GM23338 (cell line): ENCODE measurements around the gene OR2M7. TPM values are rescaled to one million over a fixed set of nuclear protein-coding genes. Genes with fewer than 3 reads are reported as not detected.

ENCODE experiments used
- ATAC-seq: fragments of 200-7000 bp; cut with Tn5 transposase; 3 replicates; pipeline ENCODE4 v1.9.1; 2020
- DNase-seq: peaks from one replicate; pipeline ENCODE4 v3.0.0-alpha.2; 2015; ENCODE audit warnings: low spot score
- H2AFZ ChIP-seq: fragments of 200-600 bp; sonication (generic); 2 replicates; pipeline ENCODE4 v1.8.0; 2016; ENCODE audit warnings: antibody characterized with exemption, mild to moderate bottlenecking, moderate library complexity
- H3F3A ChIP-seq: fragments of 200-600 bp; sonication (generic); replicated peaks from 2 replicates; pipeline ENCODE4 v1.8.0; 2017; ENCODE audit warnings: antibody characterized with exemption, mixed run types, low read depth
- H3K27ac ChIP-seq: fragments of 200-600 bp; sonication (generic); 2 replicates; pipeline ENCODE4 v1.6.1; 2016; ENCODE audit warnings: low read depth
- H3K27me3 ChIP-seq: fragments of 200-600 bp; sonication (generic); 2 replicates; pipeline ENCODE4 v1.8.0; 2016; ENCODE audit warnings: mild to moderate bottlenecking, mixed run types, moderate library complexity; ENCODE audit not compliant: insufficient read depth
- H3K36me3 ChIP-seq: fragments of 200-600 bp; sonication (generic); 2 replicates; pipeline ENCODE4 v1.8.0; 2016; ENCODE audit warnings: mild to moderate bottlenecking; ENCODE audit not compliant: insufficient read depth
- H3K4me1 ChIP-seq: fragments of 200-600 bp; sonication (generic); 2 replicates; pipeline ENCODE4 v1.8.0; 2016; ENCODE audit warnings: mild to moderate bottlenecking, moderate library complexity; ENCODE audit not compliant: insufficient read depth
- H3K4me2 ChIP-seq: fragments of 200-600 bp; sonication (generic); 2 replicates; pipeline ENCODE4 v1.7.1; 2017; ENCODE audit warnings: mixed run types
- H3K4me3 ChIP-seq: fragments of 200-600 bp; sonication (generic); 2 replicates; pipeline ENCODE4 v1.6.1; 2016; ENCODE audit warnings: mixed run types
- H3K79me2 ChIP-seq: fragments of 200-600 bp; sonication (generic); replicated peaks from 2 replicates; pipeline ENCODE4 v1.8.0; 2017; ENCODE audit warnings: mild to moderate bottlenecking; ENCODE audit not compliant: insufficient read depth
- H3K9me2 ChIP-seq: fragments of 200-600 bp; sonication (generic); 2 replicates; pipeline ENCODE4 v1.8.0; 2017; ENCODE audit not compliant: insufficient read depth
- H4K20me1 ChIP-seq: fragments of 200-600 bp; sonication (generic); replicated peaks from 2 replicates; pipeline ENCODE4 v1.8.0; 2017; ENCODE audit warnings: mild to moderate bottlenecking; ENCODE audit not compliant: insufficient read depth
- H3K27ac Mint-ChIP-seq: 2 replicates; pipeline ENCODE4 v1.8.0; 2020; ENCODE audit warnings: inconsistent platforms, mild to moderate bottlenecking, moderate library complexity, mixed read lengths
- H3K27me3 Mint-ChIP-seq: 3 replicates; pipeline ENCODE4 v1.8.0; 2022; ENCODE audit warnings: low read depth, mild to moderate bottlenecking, moderate library complexity, mixed read lengths, inconsistent platforms; ENCODE audit not compliant: insufficient read depth, poor library complexity
- H3K36me3 Mint-ChIP-seq: 3 replicates; pipeline ENCODE4 v1.8.0; 2021; ENCODE audit warnings: low read depth, mild to moderate bottlenecking, inconsistent platforms, moderate library complexity, mixed read lengths
- H3K4me1 Mint-ChIP-seq: 3 replicates; pipeline ENCODE4 v1.8.0; 2020; ENCODE audit warnings: mild to moderate bottlenecking, inconsistent platforms, mixed read lengths
- H3K4me3 Mint-ChIP-seq: 3 replicates; pipeline ENCODE4 v1.8.0; 2021; ENCODE audit warnings: moderate library complexity, mild to moderate bottlenecking, inconsistent platforms, mixed read lengths
- H3K9me3 Mint-ChIP-seq: 3 replicates; pipeline ENCODE4 v1.8.0; 2020; ENCODE audit warnings: moderate library complexity, mild to moderate bottlenecking, inconsistent platforms, mixed read lengths
- CREB1 ChIP-seq: fragments of 250-450 bp; sonication (Bioruptor Pico); IDR thresholded peaks from 2 replicates; pipeline ENCODE4 v1.5.0; 2020; ENCODE audit warnings: low read depth, mild to moderate bottlenecking, moderate library complexity
- EZH2 ChIP-seq: fragments of 200-600 bp; sonication (generic); IDR thresholded peaks from one replicate; pipeline ENCODE4 v1.8.0; 2017; ENCODE audit warnings: antibody characterized with exemption, mild to moderate bottlenecking, low read depth; ENCODE audit not compliant: unreplicated experiment
- EZH2phosphoT487 ChIP-seq: fragments of 200-600 bp; sonication (generic); IDR thresholded peaks from one replicate; pipeline ENCODE4 v1.8.1; 2018; ENCODE audit warnings: antibody characterized with exemption; ENCODE audit not compliant: unreplicated experiment
- JUNB ChIP-seq: IDR thresholded peaks from one replicate; pipeline ENCODE4 v1.6.1; 2016; ENCODE audit warnings: antibody characterized with exemption; ENCODE audit not compliant: unreplicated experiment
- NANOG ChIP-seq: IDR thresholded peaks from 2 replicates; pipeline ENCODE4 v1.6.1; 2016; ENCODE audit warnings: antibody characterized with exemption, borderline replicate concordance
- POLR2AphosphoS5 ChIP-seq: IDR thresholded peaks from 2 replicates; pipeline ENCODE4 v1.6.1; 2016; ENCODE audit warnings: antibody characterized with exemption, low read depth
- STAT1 ChIP-seq: IDR thresholded peaks from one replicate; pipeline ENCODE4 v1.6.1; 2016; ENCODE audit warnings: antibody characterized with exemption; ENCODE audit not compliant: unreplicated experiment
- ZNF114 ChIP-seq: fragments of 250-450 bp; sonication (Bioruptor Pico); IDR thresholded peaks from 2 replicates; pipeline ENCODE4 v1.5.0; 2020; ENCODE audit warnings: mild to moderate bottlenecking, moderate library complexity
- ZNF331 ChIP-seq: fragments of 250-450 bp; sonication (Bioruptor Pico); IDR thresholded peaks from 2 replicates; pipeline ENCODE4 v1.5.0; 2020; ENCODE audit warnings: low read depth, mild to moderate bottlenecking, moderate library complexity
- polyA plus RNA-seq: library from polyadenylated mRNA; unstranded; fragments of >200 nt; fragmentation: Nextera tagmentation; extraction: Ambion mirVana; gene quantifications from 2 replicates; pipeline ENCODE4 v1.2.1, GENCODE V29; 2016
- total RNA-seq: library from RNA; depleted of rRNA; stranded (reverse); fragments of >200 nt; shearing (Covaris generic); gene quantifications from 2 replicates; pipeline ENCODE4 v1.2.3, GENCODE V29; 2014
- TF ChIP-seq, protein P1 (sequence below): fragments of 250-450 bp; sonication (Bioruptor Pico); IDR thresholded peaks from 2 replicates; pipeline ENCODE4 v1.5.0; 2020; ENCODE audit warnings: mild to moderate bottlenecking, moderate library complexity
- TF ChIP-seq, protein P2 (sequence below): IDR thresholded peaks from 2 replicates; pipeline ENCODE4 v1.6.1; 2016; ENCODE audit warnings: antibody characterized with exemption
- TF ChIP-seq, protein P3 (sequence below), 2 experiments: fragments of 200-600 bp in 1 of 2; sonication (generic) in 1 of 2; conservative IDR thresholded peaks; 2 replicates each; pipeline versions ENCODE4 v1.5.1 to v1.6.1; 2016 to 2017; ENCODE audit warnings: antibody characterized with exemption in 2 of 2, low read depth in 2 of 2, mild to moderate bottlenecking in 2 of 2, moderate library complexity in 1 of 2
- TF ChIP-seq, protein P4 (sequence below): IDR thresholded peaks from one replicate; pipeline ENCODE4 v1.6.1; 2018; ENCODE audit warnings: antibody characterized with exemption; ENCODE audit not compliant: unreplicated experiment

OR2M7 gene
- total and polyA plus RNA-seq, 2 experiments from 2014 or later: not detected

DNA sequence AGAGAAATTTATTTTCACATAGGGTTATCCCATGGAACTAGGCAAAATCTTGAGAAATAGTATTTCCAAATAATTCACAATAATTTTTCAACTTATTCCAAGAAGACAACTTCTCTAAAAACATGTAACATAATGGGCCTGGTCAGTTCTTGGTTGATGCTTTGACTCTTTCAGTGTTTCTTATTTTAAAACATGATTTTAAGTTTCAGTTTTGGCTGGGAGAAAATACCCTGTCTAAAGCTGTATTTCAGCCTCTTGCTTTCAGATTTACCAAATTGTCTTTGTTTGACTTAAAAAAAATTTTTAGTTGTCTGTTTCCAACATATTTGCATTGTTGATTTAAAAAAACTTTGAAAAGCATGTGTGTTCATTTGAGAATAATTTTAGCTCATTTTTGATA is 42.2 kb upstream of the OR2M7 start:
- H3K9me3 Mint-ChIP-seq: peaks cover 96% of the 10 kb centered on the region
- no peak overlapping the region for H3K4me2 ChIP-seq

More for the DNA sequence above, 42.2 kb upstream of the OR2M7 start:
- Mint-ChIP-seq H3K4me3 (no peak overlapping the region), H3K36me3 (peaks cover 30% of the 10 kb centered on the region), H3K27ac (no peak overlapping the region), H3K27me3 (no peaks in the 10 kb centered on the region), H3K4me1 (no peaks in the 10 kb centered on the region)
- TF ChIP-seq CREB1 (CRISPR knock-in tag) (no peak), NANOG (no peak), STAT1 (no peak), JUNB (no peak), POLR2AphosphoS5 (no peak), EZH2phosphoT487 (no peak), EZH2 (no peak), ZNF114 (CRISPR knock-in tag) (no peak), ZNF331 (no peak)
- TF ChIP-seq, protein P1, sequence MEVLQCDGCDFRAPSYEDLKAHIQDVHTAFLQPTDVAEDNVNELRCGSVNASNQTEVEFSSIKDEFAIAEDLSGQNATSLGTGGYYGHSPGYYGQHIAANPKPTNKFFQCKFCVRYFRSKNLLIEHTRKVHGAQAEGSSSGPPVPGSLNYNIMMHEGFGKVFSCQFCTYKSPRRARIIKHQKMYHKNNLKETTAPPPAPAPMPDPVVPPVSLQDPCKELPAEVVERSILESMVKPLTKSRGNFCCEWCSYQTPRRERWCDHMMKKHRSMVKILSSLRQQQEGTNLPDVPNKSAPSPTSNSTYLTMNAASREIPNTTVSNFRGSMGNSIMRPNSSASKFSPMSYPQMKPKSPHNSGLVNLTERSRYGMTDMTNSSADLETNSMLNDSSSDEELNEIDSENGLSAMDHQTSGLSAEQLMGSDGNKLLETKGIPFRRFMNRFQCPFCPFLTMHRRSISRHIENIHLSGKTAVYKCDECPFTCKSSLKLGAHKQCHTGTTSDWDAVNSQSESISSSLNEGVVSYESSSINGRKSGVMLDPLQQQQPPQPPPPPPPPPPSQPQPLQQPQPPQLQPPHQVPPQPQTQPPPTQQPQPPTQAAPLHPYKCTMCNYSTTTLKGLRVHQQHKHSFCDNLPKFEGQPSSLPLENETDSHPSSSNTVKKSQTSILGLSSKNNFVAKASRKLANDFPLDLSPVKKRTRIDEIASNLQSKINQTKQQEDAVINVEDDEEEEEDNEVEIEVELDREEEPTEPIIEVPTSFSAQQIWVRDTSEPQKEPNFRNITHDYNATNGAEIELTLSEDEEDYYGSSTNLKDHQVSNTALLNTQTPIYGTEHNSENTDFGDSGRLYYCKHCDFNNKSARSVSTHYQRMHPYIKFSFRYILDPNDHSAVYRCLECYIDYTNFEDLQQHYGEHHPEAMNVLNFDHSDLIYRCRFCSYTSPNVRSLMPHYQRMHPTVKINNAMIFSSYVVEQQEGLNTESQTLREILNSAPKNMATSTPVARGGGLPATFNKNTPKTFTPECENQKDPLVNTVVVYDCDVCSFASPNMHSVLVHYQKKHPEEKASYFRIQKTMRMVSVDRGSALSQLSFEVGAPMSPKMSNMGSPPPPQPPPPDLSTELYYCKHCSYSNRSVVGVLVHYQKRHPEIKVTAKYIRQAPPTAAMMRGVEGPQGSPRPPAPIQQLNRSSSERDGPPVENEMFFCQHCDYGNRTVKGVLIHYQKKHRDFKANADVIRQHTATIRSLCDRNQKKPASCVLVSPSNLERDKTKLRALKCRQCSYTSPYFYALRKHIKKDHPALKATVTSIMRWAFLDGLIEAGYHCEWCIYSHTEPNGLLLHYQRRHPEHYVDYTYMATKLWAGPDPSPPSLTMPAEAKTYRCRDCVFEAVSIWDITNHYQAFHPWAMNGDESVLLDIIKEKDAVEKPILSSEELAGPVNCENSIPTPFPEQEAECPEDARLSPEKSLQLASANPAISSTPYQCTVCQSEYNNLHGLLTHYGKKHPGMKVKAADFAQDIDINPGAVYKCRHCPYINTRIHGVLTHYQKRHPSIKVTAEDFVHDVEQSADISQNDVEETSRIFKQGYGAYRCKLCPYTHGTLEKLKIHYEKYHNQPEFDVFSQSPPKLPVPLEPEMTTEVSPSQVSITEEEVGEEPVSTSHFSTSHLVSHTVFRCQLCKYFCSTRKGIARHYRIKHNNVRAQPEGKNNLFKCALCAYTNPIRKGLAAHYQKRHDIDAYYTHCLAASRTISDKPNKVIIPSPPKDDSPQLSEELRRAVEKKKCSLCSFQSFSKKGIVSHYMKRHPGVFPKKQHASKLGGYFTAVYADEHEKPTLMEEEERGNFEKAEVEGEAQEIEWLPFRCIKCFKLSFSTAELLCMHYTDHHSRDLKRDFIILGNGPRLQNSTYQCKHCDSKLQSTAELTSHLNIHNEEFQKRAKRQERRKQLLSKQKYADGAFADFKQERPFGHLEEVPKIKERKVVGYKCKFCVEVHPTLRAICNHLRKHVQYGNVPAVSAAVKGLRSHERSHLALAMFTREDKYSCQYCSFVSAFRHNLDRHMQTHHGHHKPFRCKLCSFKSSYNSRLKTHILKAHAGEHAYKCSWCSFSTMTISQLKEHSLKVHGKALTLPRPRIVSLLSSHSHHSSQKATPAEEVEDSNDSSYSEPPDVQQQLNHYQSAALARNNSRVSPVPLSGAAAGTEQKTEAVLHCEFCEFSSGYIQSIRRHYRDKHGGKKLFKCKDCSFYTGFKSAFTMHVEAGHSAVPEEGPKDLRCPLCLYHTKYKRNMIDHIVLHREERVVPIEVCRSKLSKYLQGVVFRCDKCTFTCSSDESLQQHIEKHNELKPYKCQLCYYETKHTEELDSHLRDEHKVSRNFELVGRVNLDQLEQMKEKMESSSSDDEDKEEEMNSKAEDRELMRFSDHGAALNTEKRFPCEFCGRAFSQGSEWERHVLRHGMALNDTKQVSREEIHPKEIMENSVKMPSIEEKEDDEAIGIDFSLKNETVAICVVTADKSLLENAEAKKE (CRISPR knock-in tag): no peak
- TF ChIP-seq, protein P2, sequence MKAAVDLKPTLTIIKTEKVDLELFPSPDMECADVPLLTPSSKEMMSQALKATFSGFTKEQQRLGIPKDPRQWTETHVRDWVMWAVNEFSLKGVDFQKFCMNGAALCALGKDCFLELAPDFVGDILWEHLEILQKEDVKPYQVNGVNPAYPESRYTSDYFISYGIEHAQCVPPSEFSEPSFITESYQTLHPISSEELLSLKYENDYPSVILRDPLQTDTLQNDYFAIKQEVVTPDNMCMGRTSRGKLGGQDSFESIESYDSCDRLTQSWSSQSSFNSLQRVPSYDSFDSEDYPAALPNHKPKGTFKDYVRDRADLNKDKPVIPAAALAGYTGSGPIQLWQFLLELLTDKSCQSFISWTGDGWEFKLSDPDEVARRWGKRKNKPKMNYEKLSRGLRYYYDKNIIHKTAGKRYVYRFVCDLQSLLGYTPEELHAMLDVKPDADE: no peak
- TF ChIP-seq, protein P3, sequence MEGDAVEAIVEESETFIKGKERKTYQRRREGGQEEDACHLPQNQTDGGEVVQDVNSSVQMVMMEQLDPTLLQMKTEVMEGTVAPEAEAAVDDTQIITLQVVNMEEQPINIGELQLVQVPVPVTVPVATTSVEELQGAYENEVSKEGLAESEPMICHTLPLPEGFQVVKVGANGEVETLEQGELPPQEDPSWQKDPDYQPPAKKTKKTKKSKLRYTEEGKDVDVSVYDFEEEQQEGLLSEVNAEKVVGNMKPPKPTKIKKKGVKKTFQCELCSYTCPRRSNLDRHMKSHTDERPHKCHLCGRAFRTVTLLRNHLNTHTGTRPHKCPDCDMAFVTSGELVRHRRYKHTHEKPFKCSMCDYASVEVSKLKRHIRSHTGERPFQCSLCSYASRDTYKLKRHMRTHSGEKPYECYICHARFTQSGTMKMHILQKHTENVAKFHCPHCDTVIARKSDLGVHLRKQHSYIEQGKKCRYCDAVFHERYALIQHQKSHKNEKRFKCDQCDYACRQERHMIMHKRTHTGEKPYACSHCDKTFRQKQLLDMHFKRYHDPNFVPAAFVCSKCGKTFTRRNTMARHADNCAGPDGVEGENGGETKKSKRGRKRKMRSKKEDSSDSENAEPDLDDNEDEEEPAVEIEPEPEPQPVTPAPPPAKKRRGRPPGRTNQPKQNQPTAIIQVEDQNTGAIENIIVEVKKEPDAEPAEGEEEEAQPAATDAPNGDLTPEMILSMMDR (conservative IDR thresholded peaks at IDR 0.05; ENCODE audit: low read depth in 2 of 2): no peak
- TF ChIP-seq, protein P4, sequence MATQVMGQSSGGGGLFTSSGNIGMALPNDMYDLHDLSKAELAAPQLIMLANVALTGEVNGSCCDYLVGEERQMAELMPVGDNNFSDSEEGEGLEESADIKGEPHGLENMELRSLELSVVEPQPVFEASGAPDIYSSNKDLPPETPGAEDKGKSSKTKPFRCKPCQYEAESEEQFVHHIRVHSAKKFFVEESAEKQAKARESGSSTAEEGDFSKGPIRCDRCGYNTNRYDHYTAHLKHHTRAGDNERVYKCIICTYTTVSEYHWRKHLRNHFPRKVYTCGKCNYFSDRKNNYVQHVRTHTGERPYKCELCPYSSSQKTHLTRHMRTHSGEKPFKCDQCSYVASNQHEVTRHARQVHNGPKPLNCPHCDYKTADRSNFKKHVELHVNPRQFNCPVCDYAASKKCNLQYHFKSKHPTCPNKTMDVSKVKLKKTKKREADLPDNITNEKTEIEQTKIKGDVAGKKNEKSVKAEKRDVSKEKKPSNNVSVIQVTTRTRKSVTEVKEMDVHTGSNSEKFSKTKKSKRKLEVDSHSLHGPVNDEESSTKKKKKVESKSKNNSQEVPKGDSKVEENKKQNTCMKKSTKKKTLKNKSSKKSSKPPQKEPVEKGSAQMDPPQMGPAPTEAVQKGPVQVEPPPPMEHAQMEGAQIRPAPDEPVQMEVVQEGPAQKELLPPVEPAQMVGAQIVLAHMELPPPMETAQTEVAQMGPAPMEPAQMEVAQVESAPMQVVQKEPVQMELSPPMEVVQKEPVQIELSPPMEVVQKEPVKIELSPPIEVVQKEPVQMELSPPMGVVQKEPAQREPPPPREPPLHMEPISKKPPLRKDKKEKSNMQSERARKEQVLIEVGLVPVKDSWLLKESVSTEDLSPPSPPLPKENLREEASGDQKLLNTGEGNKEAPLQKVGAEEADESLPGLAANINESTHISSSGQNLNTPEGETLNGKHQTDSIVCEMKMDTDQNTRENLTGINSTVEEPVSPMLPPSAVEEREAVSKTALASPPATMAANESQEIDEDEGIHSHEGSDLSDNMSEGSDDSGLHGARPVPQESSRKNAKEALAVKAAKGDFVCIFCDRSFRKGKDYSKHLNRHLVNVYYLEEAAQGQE: no peak
- Histone ChIP-seq H3K27me3 (no peaks in the 10 kb centered on the region), H3K79me2 (no peaks in the 10 kb centered on the region), H3K9me2 (no peaks in the 10 kb centered on the region), H3K4me1 (no peaks in the 10 kb centered on the region), H3F3A (no peaks in the 10 kb centered on the region), H3K4me3 (no peak overlapping the region), H3K36me3 (0 out of 2 replicates have a peak, but pooled peaks cover 10% of the 10 kb centered on the region), H2AFZ (no peak overlapping the region), H3K27ac (no peak overlapping the region), H4K20me1 (no peaks in the 10 kb centered on the region)
- ATAC-seq: no peak
- no peak for DNase-seq
